Smooth muscle cell (in vitro differentiated cells): Measurements from ENCODE around the gene MYH9. TPM values are rescaled to one million over a fixed set of nuclear protein-coding genes. Genes with fewer than 3 reads are reported as not detected.

Experiments used
- DNase-seq: peaks from one replicate; lab custom pipeline; 2025; ENCODE audit not compliant: unreplicated experiment; lab: John Stamatoyannopoulos, UW
- H2AFZ ChIP-seq: fragments of 200-600 bp; sonication (generic); 2 replicates; pipeline ENCODE4 v1.6.0; 2016; ENCODE audit warnings: antibody characterized with exemption, low read depth, mild to moderate bottlenecking
- H3F3A ChIP-seq: fragments of 200-600 bp; sonication (generic); 2 replicates; pipeline ENCODE4 v1.6.0; 2017; ENCODE audit warnings: antibody characterized with exemption, low read depth
- H3K27ac ChIP-seq: fragments of 200-600 bp; sonication (generic); 2 replicates; pipeline ENCODE4 v1.5.1; 2016; ENCODE audit warnings: low read depth, mild to moderate bottlenecking
- H3K27me3 ChIP-seq: fragments of 200-600 bp; sonication (generic); 2 replicates; pipeline ENCODE4 v1.6.1; 2016; ENCODE audit warnings: low read depth, mild to moderate bottlenecking
- H3K36me3 ChIP-seq: fragments of 200-600 bp; sonication (generic); 2 replicates; pipeline ENCODE4 v1.5.1; 2016; ENCODE audit warnings: low read depth
- H3K4me1 ChIP-seq: fragments of 200-600 bp; sonication (generic); 2 replicates; pipeline ENCODE4 v1.5.1; 2016; ENCODE audit warnings: low read depth
- H3K4me2 ChIP-seq: fragments of 200-600 bp; sonication (generic); 2 replicates; pipeline ENCODE4 v1.6.0; 2016; ENCODE audit warnings: mild to moderate bottlenecking
- H3K4me3 ChIP-seq: fragments of 200-600 bp; sonication (generic); 2 replicates; pipeline ENCODE4 v1.5.1; 2016; ENCODE audit warnings: mild to moderate bottlenecking
- H3K79me2 ChIP-seq: fragments of 200-600 bp; sonication (generic); 2 replicates; pipeline ENCODE4 v1.6.0; 2016; ENCODE audit warnings: low read depth, mild to moderate bottlenecking
- H3K9ac ChIP-seq: fragments of 200-600 bp; sonication (generic); 2 replicates; pipeline ENCODE4 v1.6.0; 2016; ENCODE audit warnings: low read depth
- H3K9me3 ChIP-seq: fragments of 200-600 bp; sonication (generic); replicated peaks from 2 replicates; pipeline ENCODE4 v1.5.1; 2016; ENCODE audit warnings: low read depth
- H4K20me1 ChIP-seq: fragments of 200-600 bp; sonication (generic); 2 replicates; pipeline ENCODE4 v1.6.0; 2016; ENCODE audit warnings: low read depth
- CTCF ChIP-seq: fragments of 200-600 bp; sonication (generic); IDR thresholded peaks from 2 replicates; pipeline ENCODE4 v1.5.1; 2017; ENCODE audit warnings: borderline replicate concordance, mild to moderate bottlenecking, antibody characterized with exemption; ENCODE audit not compliant: insufficient read depth, poor library complexity, severe bottlenecking
- WGBS: methylation state at CpG from one replicate; pipeline ENCODE4 v1.1.7; 2016; ENCODE audit warnings: low lambda C conversion rate; 5-methylcytosine and 5-hydroxymethylcytosine counted together
- polyA plus RNA-seq: library from polyadenylated mRNA; unstranded; fragments of >200 nt; fragmentation: Nextera tagmentation; extraction: Ambion mirVana; gene quantifications from 2 replicates; pipeline ENCODE4 v1.2.1, GENCODE V29; 2016
- total RNA-seq: library from RNA; depleted of rRNA; stranded (reverse); fragments of >200 nt; gene quantifications from 2 replicates; pipeline ENCODE4 v1.2.3, GENCODE V29; 2014

Gene MYH9
- total and polyA plus RNA-seq, 2 experiments from 2014 or later = 350 to 361 TPM

DNA sequence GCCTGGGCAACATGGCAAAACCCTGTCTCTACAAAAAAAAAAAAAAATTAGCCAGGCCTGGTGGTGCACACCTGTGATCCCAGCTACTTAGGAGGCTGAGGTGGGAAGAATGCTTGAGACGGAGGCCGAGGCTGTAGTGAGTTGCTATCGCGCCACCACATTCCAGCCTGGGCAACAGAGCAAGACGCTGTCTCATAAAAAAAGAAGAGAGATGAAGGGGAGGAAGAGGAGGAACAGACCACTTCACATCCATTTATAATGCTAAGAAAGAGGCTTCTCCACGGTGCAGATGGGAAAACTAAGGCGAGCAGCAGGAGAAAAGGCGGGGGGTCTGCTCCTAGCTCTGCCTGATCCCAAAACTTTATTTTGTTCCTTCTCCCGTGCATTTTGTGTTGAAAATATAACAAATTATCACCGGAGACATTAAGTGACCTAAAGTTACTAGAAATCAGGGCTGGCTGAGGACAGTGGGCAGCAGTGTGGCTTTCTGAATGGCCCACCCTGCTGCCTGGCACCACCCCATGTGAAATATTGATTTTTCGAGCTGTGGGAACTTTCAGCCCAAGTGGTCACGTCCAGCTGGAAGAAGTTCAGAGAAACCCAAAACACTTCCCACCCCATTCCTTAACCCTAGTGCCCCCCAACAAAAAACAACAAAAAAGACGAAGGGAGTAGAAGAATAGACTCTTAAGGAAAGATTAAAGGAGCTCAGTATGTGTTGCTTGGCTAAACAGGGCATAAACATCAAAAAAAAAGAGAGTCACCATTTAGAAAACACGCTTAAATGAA lies 9.5 kb downstream of the MYH9 start:
- H3K4me1 ChIP-seq = peaks cover 10% of the 10 kb centered on the region
- H3F3A ChIP-seq = peaks cover 22% of the 10 kb centered on the region
- peak overlapping the region; percentile 74 for H3K27ac ChIP-seq
- TF ChIP-seq CTCF = no peak
- no peaks in the 10 kb centered on the region for H3K9me3 ChIP-seq
- WGBS = 82% methylated on average over 14 of the region's 14 CpGs
- H2AFZ ChIP-seq = no peak overlapping the region
- H3K4me2 ChIP-seq = no peak overlapping the region
- H3K27me3 ChIP-seq = no peaks in the 10 kb centered on the region
- H3K36me3 ChIP-seq = no peaks in the 10 kb centered on the region
- no peak overlapping the region for H3K4me3 ChIP-seq
- no peak overlapping the region for H3K9ac ChIP-seq
- peaks cover 100% of the 10 kb centered on the region for H4K20me1 ChIP-seq
- peaks cover 100% of the 10 kb centered on the region for H3K79me2 ChIP-seq
- no peak for DNase-seq

DNA sequence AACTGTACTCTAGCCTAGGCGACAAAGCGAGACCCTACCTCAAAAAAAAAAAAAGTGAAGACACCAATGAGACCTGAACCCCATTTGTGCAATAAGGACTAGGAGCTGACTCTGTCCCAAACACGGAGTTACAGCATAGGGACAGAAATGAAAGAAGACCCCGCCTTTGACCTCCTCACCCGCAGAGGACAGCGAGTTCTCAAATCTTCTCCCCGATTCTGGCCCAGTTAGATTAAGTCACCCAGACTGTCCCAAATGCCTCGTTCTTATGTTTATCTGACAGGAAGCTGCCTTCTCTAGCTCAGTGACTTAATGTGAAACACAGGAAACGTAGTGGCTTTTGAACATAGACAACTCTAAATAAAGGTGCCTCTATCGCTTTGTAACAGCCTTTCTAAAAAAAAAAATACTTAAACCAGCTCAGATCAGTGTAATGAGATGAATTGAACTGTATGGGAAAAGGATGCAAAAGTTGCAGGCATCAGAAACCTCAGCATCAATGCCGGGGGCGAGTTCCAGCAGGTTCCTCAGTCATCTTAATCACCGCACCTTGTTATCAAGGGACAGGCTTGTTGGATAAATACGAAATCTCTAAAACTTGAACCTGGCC lies 10.6 kb downstream of the MYH9 start:
- no peak overlapping the region for H2AFZ ChIP-seq
- H3K36me3 ChIP-seq = no peaks in the 10 kb centered on the region
- H3K27me3 ChIP-seq = no peaks in the 10 kb centered on the region
- H3K4me2 ChIP-seq = no peak overlapping the region
- H3F3A ChIP-seq = peaks cover 18% of the 10 kb centered on the region
- no peak overlapping the region for H3K4me3 ChIP-seq
- peak overlapping the region; percentile 74 for H3K27ac ChIP-seq
- H3K9ac ChIP-seq = no peak overlapping the region
- H3K79me2 ChIP-seq = peaks cover 100% of the 10 kb centered on the region
- no peak for DNase-seq
- peaks cover 18% of the 10 kb centered on the region for H3K4me1 ChIP-seq
- WGBS = 80% methylated on average over 14 of the region's 14 CpGs
- no peaks in the 10 kb centered on the region for H3K9me3 ChIP-seq
- no peak for TF ChIP-seq CTCF
- H4K20me1 ChIP-seq = peaks cover 100% of the 10 kb centered on the region

- Histone ChIP-seq H4K20me1 (peaks cover 100% of the 10 kb centered on the region), H3K9ac (no peak overlapping the region), H3K9me3 (no peaks in the 10 kb centered on the region), H3K4me2 (no peak overlapping the region), H3K36me3 (no peaks in the 10 kb centered on the region), H3K27ac (peak overlapping the region; percentile 74), H3K79me2 (peaks cover 100% of the 10 kb centered on the region), H3F3A (peaks cover 21% of the 10 kb centered on the region), H2AFZ (no peak overlapping the region), H3K4me3 (no peak overlapping the region), H3K27me3 (no peaks in the 10 kb centered on the region), H3K4me1 (peaks cover 25% of the 10 kb centered on the region)
- 93% methylated on average over 3 of the region's 3 CpGs for WGBS
- no peak for TF ChIP-seq CTCF
- DNase-seq = no peak
Measured at GRCh38 chr22:36376265-36376664, 11.5 kb downstream of the MYH9 start.
